GM21515 (cell line): Measurements from ENCODE around the gene FASN.

Experiments
- ATAC-seq: cut with Tn5 transposase; IDR thresholded peaks from one replicate; pipeline ENCODE4 v1.9.1; 2021; ENCODE audit not compliant: unreplicated experiment

FASN gene

DNA sequence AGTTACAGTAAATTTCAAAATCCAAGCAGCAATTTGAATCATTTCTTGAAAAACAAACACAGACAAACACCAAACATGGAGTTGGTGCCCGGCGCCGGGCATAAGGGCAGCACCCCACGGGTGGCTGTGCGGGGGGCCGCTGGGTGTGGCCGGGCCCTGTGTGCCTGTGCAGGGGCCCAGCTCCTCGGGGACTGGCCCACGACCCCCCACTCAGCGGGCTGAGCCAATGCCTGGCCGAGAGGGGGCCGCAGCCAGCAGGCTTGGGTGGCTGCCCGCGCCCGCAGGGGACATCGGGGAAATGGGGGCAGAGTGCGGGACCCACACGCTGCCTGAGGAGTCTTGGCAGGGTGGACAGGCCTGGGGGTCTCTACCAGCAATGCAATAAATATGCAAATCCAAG lies 19.6 kb downstream of the FASN start:
- no peak for ATAC-seq

DNA sequence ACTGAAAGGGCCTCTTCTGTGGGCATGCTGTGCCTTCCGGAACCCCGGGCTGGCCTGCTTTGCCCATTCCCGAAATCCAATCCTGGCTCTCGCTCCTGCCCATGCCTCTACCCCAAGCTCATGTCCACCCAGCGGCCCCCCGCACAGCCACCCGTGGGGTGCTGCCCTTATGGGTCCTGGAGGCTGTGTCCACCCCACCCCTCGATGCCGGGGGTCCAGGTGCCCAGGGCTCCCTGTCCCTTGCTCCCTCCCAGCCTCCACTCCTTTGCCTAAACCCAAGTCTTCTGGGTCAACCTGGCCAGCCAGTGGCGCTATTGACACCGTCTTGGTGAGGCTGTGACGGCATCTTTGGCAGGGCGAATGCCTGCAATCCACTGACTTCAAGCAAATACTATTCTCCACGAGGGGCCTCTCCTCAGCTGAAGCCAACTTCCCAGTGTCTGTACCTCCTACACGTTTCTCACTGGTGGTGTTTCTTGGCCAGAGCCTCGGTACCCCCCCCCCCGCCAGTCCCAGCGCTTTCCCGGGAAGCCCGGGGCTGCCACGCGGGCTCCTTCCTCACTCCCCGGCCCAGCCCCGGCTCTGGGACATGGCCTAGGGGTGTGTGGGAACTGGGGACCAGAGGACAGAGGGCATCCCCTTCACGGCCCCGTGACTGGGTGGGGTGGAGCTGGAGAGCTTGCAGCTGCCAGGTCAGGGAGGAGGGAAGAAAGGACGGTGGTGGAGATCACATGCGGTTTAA lies 20.2 kb downstream of the FASN start:
- ATAC-seq, result no peak

DNA sequence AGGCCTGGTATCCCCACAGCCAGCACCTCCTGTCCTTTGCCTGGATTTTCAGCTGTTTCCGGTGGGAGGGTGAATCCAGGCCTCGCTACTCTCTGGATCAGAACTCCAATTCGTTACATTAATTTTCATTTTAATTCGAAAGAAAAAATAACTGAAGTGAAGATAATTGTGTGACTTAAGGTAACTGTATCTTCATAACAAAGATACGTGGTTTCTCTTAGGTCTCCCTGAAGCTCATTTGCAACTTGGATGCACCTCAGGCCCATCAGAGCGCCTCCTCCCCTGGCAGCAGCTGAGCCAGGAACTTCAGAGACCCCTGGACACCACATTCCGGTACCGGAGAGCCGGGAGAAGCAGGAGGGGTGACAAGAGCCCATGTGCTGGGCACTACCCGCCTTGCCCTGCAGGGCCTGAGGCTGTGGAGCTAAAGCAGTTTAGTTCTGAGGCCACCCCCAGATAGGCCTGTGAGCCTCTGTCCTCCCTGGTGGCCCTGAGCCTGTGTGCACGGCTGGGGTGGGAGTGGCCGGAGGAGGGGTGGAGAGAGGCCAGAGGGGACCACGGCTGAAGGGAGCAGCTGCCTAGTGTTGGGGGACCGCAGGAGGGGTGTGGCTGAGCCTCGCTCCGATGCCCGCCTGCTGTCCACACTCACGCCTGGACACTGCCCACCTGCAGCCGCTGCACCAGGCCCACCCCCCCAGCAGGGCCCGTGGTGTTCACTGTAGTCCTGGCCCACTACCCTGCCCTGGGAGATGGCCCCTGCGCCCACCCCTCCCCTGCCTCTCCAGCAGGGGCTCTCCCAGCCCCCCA lies 21.0 kb downstream of the FASN start:
- no peak for ATAC-seq

DNA sequence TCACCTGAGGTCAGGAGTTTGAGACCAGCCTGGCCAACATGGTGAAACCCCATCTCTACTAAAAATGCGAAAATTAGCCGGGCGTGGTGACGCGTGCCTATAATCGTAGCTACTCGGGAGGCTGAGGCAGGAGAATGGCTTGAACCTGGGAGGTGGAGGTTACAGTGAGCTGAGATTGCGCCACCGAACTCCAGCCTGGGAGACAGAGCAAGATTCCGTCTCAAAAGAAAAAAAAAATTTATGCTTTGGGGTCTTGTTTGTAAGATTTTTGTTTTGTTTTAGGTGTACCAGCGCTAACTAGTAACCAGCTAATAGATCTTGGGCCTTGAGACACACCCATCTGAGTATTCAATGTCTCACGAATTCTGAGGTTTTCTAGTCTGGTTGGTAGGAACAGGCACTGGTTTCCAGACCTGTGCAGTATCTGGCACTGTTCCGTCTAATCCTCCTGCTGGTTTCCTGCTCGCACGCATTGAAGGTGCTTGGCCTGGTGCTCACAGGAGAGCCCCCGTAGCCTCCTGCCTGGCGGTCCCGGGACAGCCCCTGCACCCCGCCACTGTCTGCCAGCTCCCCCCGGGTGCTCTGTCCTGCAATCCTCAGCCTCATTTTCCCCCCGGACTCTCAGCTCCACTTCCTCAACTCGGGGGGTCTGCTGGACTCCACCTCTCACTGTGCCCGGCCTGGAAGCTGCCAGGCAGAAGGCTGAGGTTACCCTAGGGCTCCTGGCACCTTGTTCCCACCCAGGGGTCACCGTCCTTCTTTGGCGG lies 21.8 kb downstream of the FASN start:
- no peak for ATAC-seq

DNA sequence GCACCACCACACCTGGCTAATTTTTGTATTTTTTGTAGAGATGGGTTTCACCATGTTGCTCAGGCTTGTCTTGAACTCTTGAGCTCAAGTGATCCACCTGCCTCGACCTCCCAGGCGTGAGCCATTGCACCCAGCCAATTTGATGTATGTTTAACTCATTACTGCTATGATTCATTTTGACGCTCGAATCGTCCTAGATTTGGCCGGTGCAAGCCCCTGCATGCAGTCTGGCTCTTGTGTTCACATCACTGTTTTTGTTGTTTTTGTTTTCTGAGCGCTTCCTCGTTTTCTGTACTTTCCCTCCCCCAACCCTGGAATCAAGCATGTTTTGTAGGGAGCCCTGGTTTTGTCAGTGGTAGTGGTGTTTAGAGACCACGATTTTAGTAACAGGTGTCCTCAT lies 24.6 kb downstream of the FASN start:
- no peak for ATAC-seq

DNA sequence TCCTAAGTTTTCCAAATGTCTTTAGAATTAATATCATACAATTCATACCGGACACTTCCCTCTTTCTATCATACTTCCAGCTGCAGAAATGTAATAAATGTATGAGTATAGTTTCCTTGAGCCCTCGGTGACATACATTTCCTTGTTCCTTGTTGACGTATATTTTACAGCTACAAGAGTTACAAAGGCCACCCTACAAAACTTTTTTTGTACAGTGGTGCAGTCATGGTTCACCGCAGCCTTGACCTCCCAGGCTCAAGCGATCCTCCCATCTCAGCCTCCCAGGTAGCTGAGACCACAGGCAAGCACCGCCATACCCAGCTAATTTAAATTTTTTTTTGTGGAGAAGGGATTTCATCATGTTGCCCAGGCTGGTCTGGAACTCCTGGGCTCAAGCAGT lies 25.2 kb downstream of the FASN start:
- ATAC-seq, result no peak

DNA sequence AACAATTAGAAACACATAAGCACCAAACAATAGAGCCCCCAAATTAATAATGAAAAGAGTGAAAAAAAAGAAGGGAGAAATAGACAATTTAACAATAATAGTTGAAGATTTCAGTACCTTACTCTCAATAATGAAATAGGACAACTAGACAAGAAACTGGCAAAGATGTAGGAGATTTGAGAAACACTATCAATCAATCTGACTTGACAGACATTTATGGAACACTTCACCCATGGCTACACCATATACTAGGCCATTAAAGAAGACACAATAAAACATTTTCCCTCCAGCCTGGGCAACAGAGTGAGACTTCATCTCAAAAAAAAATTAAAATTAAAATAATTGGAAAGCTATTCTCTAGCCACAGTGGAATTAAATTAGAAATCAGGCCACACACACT lies 27.4 kb downstream of the FASN start:
- ATAC-seq, result no peak

DNA sequence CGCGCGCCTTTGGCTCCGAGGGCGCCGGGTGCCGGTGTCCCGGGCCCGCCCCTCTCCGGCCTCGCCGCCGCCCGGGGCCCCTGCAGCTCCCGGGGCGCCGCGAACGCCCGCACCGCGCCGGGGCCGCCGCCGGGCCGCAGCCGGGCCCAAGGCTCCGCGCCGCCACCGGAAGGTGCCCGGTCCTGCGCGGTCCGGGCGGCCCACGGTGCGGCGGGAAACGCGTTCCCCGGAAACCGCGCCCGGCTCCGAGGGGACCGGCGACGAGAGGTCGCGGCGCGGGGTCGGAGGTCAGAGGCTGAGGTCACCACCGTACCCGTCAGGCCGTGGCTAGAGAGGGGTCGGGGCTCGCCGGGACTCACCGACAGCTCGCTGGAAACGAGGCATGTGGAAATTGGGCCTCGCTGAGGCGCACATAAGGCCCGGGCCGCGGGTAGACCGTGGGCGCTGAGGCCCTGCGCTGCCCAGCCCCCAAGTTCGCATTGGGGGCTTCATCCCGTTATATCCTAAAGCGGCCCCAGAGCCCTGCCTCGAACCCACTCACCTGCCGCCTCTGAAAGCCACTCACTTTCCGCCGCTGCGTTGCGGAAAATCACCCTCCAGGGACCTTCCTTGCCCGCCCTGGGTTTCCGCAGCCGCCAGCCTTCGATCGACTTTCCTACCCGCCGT lies 32.3 kb downstream of the FASN start, which contains the start of gene DUS1L:
Gene DUS1L, minus strand, starts transcription at position 167 of the 666 bp plus-strand sequence. CDS start 745 bp downstream, outside the sequence.
- ATAC-seq, result peak; percentile 44

DNA sequence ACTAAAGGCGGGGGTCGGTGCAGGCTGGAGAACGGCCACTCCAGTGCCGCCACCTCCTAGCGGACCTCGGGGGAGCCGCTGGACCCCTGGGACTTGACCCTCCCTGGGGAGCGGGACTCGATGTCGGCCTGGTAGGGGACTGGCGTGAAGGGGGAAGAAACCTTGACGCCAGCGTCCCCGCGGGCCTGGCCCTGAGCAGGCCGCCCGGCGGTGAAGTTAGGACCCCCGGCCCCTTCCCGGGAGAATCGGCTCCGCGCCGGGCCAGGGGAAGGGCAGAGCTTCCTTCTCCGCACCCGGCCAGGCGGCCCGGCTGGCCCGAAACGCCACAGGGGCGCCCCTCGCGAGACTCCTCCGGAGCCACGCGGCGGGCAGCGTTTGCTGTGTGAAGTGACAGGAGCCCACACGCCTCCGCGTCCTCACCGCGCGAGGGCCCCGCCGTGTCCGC lies 32.8 kb downstream of the FASN start:
- ATAC-seq, result peak; percentile 15

DNA sequence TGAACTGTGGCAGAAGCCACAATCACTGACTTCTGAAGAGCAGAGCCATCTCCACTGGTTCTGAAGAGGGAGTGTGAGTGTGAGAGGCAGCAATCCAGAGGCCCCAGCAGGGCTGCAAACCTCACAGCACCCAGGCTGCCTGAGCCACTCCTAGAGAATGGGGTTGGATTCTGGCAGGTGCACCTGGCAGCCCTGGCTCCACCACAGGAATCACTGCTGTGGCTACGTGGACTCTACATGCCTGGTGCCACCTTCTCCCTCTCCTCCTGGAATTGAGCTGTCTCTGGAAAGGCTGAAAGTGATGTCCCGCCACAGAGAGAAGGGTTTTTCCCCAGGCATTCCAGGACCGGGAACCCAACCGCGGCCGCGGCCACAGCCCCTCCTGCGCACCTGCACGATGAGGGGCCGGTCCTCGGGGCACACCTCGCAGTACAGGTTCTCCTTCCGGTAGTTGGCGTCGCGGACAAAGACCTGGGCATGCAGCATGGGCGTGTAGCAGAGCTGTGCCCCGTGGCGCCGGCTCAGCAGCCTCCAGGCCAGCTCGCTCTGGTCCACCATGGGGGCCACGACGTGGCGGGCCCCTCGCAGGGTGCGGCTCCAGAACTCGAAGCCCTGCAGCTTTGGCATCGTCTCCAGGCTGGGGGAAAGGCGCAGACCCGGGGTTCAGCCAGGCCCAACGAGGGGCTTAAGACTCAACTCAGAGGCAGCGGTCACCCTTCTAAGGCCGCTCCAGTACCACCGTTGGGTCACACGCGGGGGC lies 33.4 kb downstream of the FASN start:
- no peak for ATAC-seq

DNA sequence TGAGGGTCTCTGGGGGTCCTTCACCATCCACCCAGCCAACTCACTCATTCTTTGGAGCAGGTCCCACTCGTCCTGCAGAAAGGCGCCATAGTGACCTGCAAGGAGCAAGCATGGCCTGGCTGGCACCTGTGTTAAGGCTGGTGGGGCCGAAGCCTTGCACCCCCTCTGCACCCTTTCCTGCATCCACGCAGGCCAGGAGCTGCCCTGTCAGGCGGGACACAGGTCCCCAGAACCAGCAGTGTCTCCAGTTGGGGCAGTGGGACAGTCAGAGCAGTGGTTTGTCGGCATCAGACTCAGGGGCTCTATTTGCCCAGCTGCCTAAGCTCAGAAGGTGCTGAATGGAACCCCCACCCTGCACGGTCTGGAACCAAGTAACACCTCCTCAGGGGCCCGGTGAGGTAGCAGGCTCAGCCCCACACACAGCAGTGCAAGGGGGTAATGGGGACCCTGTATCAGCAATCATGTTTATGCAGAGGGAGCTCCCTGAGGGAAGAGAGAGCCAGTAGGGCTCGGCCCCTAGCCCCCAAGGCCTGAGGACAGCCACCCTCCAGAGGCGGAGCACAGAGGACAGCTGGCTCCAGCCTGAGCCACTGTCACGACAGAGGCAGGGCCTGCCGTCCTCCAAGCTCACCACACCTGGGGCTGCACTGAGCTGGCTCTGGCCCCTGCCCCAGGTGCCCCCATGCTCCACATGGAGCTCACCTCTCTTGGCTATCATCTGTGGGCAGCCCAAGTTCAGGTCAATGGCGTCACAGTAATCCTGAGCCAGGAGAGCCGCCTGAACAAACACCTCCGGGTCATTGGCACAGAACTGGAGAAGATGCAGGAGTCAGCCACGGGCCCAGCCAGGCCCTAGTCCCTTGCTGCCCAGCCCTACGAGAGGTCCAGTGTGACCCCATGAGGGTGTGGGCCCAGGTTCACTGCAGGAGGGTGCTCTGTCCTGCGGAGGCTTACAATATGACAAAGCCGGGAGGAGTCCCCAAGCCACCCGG lies 34.3 kb downstream of the FASN start:
- no peak for ATAC-seq

DNA sequence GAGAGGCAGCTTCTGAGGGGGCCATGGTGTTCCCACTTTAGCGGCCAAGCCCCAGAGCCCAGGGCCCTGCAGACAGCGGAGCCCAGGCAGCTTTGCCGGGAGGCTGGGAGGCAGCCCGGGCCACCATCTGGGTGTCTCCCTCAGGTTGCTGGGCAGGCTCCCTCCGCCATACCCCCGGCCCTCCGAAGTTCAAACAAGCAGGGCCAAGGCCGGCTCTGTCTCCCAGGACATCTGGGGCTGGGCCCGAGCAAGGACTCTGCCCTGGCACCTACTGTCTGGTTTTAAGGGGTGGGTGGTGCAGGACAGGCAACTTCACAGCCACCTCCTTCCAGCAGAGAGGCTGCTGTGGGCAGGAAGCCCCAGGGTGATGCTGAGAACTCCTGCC lies 35.1 kb downstream of the FASN start:
- no peak for ATAC-seq

DNA sequence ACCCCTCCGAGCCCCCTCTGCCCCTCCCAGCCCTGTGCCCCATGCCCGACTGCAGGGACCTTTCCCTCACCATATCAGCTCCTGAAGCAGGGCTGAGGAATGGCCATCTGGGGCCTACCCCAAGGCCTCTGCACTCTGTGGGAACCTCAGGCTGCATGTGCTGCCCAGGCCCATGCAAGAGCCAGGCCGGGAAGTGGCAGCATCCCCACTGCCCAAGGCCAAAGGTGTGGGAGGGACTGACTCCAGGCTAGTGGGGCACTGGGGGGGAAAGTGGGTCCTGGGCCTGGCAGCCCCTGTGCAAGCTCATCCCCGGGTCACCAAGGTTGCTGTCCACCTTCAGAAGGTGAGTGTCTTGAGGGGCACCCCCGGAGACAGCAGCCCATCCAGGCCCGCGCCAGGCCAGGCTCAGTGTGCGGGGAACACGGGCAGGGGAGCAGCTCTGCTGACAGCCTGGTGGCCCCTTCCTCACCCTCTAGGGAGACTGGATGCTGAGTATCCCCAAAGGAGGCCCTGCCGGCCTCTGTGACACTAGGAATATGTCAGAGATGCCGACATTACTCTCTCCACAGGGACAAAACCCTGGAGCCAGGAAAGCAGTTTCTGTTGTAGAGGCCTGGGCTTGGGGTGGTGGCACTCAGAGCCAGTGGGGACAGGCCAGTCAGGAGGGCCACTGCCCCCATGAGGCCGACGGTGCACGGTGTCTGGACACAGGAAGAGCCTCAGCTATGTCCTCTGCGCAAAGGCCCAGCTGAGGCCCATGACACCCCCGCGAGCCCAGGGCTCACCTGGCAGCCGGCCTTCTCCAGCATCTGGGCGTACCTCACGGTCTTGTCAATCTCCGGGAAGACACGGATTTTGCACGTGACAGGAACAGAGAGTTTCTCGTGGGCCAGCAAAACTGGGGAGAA lies 35.7 kb downstream of the FASN start:
- no peak for ATAC-seq

DNA sequence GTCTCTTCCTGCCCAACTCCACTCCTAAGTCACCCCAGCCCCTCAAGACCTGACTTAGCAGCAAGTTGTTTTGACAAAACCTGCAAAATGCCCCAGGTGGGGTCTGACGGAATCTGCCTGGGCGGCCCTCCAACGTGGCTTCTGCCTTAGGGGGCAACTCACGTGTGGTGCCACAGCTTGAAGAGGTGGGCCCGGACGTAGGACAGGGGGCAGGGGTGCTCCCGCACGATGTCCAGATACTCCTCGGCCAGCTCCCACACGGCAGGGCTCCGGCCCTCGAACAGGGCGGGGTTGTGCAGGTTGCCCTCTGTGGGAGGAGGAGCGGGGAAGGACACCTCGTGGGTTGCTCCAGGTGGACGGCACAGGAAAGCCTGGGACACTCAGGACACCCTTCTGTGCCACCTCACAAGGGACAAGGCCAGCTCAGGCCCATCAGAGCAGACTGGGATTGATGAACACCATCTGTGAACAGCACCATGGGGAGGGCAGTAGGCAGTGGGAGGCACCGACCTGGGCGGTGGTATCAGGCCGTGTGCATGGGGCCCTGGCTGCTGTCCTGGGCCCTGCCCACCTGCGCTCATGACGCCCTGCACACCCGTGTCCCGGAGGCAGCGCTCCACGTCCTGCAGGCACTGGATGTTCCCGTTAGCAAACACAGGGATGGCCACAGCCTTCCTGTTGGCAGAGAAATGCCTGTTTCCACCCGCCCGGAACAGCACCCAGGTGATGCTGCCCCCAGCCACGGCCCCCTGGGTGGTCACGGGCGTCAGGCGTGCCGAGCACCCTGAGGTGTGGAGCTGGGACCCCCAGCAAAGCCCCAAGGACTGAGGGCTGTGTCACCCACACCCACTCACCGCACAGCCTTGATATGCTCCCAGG lies 36.8 kb downstream of the FASN start:
- no peak for ATAC-seq

DNA sequence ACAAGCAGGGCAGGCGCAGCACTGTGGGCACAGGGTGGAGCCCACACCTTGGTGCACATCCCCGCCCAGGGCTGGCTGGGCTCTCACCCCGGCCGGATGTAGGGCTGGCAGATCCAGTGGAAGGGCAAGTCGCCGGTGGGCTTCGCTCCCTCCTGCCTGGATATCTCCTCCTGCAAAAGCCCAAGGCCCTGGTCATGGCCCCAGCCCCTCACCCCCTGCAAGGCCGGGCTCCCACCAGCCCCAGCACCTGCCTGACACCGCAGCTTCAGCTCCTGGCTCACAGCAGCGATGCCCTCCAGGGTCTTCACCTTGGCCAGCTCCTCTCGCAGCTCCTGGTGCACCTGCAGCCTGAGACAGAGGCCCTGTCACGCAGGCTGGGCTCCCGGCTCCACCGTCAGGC lies 37.4 kb downstream of the FASN start:
- ATAC-seq, result no peak

DNA sequence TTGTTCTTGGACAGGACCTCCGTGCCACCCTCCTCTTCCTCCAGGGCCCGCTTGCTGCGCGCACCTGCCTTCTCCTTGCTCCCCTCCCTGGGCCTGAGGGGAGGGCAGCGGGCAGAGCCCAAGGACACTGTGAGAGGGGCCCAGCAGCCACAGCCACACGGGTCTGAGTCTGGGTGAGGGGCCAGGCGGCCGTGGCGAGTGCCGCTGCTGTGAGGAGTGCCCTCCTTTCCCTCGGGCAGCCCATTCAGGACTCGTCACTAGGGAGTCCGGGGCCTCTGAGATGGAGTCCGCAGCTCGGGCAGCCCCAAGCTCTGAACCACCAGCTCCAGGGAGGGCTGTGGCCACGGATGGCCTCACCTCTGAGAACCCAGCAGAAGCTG lies 38.0 kb downstream of the FASN start:
- ATAC-seq, result no peak
